HG02571 (cell line): ENCODE results near the gene ALDH16A1.
"Not testable (repeated sequence)": the region's sequence is repeated elsewhere in the genome, so short reads cannot be mapped to it uniquely, and the experiment has no call there.

Experiments
- ATAC-seq: cut with Tn5 transposase; IDR thresholded peaks from one replicate; pipeline ENCODE4 v1.9.1; 2021; ENCODE audit warnings: mild to moderate bottlenecking, moderate library complexity; ENCODE audit not compliant: unreplicated experiment

ALDH16A1 gene

GRCh38 chr19:49439836-49440235, 13.2 kb upstream of the ALDH16A1 start:
- no peak for ATAC-seq

GRCh38 chr19:49440439-49441209, 12.4 kb upstream of the ALDH16A1 start:
- ATAC-seq: no peak

GRCh38 chr19:49441210-49441959, 11.6 kb upstream of the ALDH16A1 start, which contains the start of gene SLC17A7:
Gene SLC17A7, minus strand, starts transcription at chr19:49441527. Its CDS starts 148 bp downstream, at chr19:49441379.
- ATAC-seq: no peak

GRCh38 chr19:49441960-49442350, 11.1 kb upstream of the ALDH16A1 start:
- ATAC-seq: no peak

GRCh38 chr19:49442354-49442753, 10.7 kb upstream of the ALDH16A1 start:
- no peak for ATAC-seq

GRCh38 chr19:49442771-49443365, 10.2 kb upstream of the ALDH16A1 start:
- ATAC-seq: peak; percentile 15

- ATAC-seq: peak; percentile 64
Measured at GRCh38 chr19:49443366-49444099, 9.5 kb upstream of the ALDH16A1 start.

GRCh38 chr19:49444100-49444700, 8.8 kb upstream of the ALDH16A1 start:
- not testable (repeated sequence) for ATAC-seq

- no peak for ATAC-seq
Measured at GRCh38 chr19:49445997-49446396, 7.0 kb upstream of the ALDH16A1 start.

GRCh38 chr19:49447485-49448431, 5.3 kb upstream of the ALDH16A1 start:
- ATAC-seq: no peak

- ATAC-seq: no peak
Measured at GRCh38 chr19:49448432-49448786, 4.6 kb upstream of the ALDH16A1 start.

GRCh38 chr19:49450405-49450804, 2.6 kb upstream of the ALDH16A1 start:
- no peak for ATAC-seq

- peak; percentile 55 for ATAC-seq
Measured at GRCh38 chr19:49451430-49452181, 1.4 kb upstream of the ALDH16A1 start, which contains the start of gene PIH1D1. Gene PIH1D1, minus strand, starts transcription at chr19:49451814. Its CDS starts 240 bp downstream, at chr19:49451574.

GRCh38 chr19:49453757-49454240, 774 bp downstream of the ALDH16A1 start:
- ATAC-seq: no peak

- no peak for ATAC-seq
Measured at GRCh38 chr19:49455773-49456172, 2.7 kb downstream of the ALDH16A1 start.

- no peak for ATAC-seq
Measured at GRCh38 chr19:49456326-49456725, 3.3 kb downstream of the ALDH16A1 start.

- no peak for ATAC-seq
Measured at GRCh38 chr19:49458567-49458903, 5.5 kb downstream of the ALDH16A1 start.

- ATAC-seq: no peak
Measured at GRCh38 chr19:49459388-49459787, 6.4 kb downstream of the ALDH16A1 start.

- ATAC-seq: not testable (repeated sequence)
Measured at GRCh38 chr19:49461130-49461529, 8.1 kb downstream of the ALDH16A1 start.
